ENCODE data around the gene RSPH10B.
"Not testable (repeated sequence)": the region's sequence is repeated elsewhere in the genome, so short reads cannot be mapped to it uniquely, and the experiment has no call there.

RSPH10B gene

DNA sequence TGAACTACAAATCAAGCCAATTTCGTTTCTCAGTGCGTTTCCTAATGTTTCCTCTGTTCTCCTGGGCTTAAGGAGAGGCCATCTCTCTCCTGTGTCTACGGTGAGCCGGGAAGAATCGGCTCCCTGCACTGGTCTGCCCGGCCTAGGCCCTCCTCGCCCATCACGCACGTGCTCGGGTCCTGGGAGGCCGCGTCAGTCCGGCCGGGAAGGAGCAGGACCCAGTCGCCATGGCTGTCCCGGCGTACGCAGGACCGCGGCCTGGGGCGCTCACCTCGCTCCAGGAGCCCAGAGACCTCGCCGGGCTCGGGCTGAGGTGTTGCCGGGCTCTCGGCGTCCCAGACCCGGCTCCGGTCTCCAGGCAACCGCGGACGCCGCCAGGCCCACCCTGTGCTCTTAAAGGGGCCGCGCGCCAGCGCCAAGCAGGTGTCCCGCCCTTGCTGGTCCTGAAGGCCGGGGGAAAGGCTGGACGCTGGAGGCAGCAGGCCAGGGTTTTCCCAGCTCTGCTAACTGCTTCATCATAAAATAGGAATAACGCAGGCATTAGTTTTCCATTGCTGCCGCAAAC, at the start of gene RSPH10B:
RSPH10B (minus strand) TSS at position 343 of the 565 bp plus-strand sequence. CDS start 3,573 bp downstream, outside the sequence.
- DNase-seq (ENCODE audit: low spot score), result not testable (repeated sequence)

- DNase-seq (ENCODE audit: low spot score), result no peak
Observed at GRCh38 chr7:6016653-6016966, 46.1 kb upstream of the RSPH10B start.

DNA sequence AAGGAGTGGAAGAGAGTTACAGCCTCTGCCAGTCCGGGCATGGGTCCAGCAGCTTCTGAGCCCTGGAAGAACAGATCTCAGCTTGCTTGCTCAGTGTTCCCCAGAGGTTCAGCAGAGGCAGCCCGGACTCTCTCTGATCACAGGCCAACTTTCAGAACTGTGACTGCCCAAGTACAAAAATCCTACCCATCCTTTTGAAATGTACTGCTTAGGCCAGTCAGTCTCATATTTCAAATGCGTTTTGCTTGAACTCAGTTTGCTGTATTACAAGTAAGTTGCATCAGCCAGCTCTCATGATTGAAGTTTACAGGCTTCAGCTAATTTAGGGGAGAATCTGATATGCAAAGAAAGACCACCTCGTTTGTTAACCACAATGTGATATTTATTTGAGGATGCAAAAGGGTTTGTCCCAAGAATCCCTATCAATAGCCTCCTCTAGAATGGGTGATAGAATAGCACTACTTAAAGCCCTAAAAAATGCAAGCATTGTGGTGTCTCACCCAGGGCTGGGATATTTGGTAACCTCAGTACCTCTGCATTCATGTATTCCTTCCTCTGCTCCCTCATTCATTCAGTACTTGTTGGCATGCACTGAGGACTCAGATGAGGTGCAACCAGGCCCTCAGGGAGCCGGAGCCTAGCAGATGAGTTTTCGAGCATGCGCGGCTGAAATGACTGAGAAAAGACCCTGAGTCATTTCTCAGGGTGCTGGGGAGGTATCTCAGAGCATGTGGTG, 45.6 kb upstream of the RSPH10B start:
- peak; percentile 72 for DNase-seq (ENCODE audit: low spot score)

- no peak for DNase-seq (ENCODE audit: low spot score)
Observed at GRCh38 chr7:6012355-6013104, 42.0 kb upstream of the RSPH10B start.

DNA sequence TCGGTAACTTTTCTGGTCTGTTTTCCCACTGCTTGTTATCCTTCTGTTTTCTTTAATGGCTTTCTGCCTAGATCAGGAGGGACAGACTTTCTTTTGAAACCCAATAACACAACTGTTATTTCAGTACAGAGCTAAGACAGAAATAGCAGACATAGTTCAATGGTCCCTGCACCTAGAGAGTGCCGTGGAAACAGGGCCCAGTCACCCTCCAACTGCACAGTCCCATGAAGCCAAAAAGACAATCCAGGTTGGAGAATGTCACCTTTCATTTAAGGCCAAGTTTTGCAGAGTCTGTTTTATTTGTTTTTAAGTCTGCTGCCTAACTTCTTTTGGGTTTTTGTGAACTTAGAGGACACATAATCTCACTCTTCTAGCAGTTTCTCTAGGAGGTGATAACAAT, 41.1 kb upstream of the RSPH10B start:
- DNase-seq (ENCODE audit: low spot score), result no peak

DNA sequence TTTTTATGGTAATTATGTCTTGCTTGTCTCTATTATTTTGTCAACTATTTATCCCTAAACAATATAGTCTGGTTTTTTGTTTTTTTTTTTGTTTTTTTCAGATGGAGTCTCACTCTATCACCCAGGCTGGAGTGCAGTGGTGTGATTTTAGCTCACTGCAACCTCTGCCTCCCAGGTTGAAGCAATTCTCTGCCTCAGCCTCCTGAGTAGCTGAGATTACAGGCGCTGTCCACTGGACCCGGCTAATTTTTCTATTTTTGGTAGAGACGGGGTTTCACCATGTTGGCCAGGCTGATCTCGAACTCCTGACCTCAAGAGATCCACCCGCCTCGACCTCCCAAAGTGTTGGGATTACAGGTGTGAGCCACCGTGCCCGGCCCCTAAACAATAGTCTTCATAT, 39.9 kb upstream of the RSPH10B start:
- DNase-seq (ENCODE audit: low spot score), result not testable (repeated sequence)

GRCh38 chr7:6008668-6009611, 38.5 kb upstream of the RSPH10B start, which contains the start of the genes AIMP2 and PMS2:
Gene AIMP2, plus strand, starts transcription at chr7:6009272. Its CDS starts 92 bp downstream, at chr7:6009364.
Gene PMS2, minus strand, starts transcription at chr7:6009049. Its CDS starts 30 bp downstream, at chr7:6009019.
- peak; percentile 98 for DNase-seq (ENCODE audit: low spot score)

- DNase-seq (ENCODE audit: low spot score), result not testable (repeated sequence)
Observed at GRCh38 chr7:6007835-6008590, 37.5 kb upstream of the RSPH10B start.

DNA sequence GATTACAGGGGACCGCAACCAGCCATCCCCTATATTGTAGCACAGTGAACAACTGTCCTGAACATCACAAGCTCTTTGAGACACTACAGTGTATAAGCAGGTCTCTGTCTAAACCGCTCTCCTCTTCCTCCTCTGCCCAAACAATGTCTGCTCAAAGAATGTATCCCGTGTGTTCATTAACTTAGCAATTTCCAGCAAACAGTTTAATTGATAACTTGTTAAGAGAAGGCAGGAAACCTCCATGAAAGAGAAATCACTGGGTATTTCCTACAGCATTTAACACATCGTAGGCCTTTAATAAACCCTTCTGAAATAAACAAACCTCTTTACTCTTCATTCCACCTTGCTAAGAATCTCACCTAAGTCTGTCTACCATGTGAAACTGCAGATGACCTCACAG, 36.9 kb upstream of the RSPH10B start:
- DNase-seq (ENCODE audit: low spot score), result no peak

GRCh38 chr7:5997210-5997808, 26.8 kb upstream of the RSPH10B start:
- DNase-seq (ENCODE audit: low spot score), result peak; percentile 62

DNA sequence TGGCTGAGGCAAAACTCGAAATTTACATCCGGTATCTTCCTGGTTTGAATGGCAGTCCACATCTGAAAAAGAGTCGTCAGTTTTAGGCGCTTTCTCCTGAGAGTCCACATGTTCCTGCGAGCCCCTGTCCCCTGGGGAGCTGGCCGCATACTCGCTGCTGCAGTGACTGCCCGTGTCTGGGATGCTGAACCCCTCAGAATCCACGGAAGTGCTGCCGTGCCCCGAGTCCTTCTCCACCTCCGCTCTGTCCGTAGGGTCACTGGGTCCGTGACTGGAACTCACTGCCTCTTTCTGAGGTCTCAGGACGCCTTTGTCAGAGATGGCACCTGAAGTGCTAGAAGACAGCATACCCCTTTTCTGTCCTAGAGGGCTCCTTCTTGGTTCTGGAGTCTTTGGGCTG, 16.6 kb upstream of the RSPH10B start:
- not testable (repeated sequence) for DNase-seq (ENCODE audit: low spot score)

DNA sequence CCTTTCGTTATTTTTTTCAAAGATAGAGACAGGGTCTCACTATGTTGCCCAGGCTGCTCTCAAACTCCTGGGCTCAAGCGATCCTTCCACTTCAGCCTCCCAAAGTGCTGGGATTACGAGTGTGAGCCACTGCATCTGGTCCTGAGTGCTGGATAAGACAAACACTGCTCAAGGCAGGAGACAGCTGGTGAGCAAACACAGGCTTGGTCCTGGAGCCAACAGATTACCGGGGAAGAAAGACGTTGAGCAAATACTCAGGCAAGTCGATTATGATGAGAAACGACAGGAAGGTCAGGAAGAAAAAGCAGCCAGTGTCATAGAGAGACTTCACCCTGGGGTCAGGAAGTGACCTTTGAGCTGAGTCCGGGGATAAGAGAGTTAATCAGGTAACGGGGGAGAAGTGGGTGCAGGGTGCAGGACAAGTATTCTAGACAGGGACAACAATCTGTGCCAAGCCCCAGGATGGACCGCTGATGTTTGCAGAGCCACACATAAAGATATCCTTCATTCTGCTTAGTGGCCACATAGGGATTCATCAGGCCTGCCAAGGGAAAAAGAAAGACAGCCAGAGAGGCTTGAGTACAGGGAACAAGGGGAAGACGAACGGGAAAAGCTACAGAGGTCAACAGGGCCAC, 9.3 kb upstream of the RSPH10B start:
- not testable (repeated sequence) for DNase-seq (ENCODE audit: low spot score)

DNA sequence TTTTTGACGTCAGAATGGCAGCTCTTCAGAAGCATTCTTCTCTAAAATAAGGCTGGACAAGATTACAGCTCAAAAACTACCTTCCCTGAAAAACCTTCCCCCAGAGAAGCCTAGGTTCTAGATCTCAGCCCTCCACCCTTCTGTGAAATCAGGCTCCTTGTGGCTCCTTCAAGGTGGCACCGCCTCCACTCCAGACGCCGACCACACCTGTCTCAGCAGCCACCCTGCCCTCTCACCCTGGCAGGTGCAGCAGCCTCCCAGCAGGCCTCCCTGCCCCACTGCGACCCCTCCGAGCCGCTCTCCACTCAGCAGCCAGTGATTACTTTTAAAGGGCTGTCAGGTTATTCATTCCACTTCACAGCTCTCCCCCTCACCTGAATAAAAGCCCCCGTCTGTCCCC, 3.1 kb upstream of the RSPH10B start:
- DNase-seq (ENCODE audit: low spot score), result not testable (repeated sequence)

DNA sequence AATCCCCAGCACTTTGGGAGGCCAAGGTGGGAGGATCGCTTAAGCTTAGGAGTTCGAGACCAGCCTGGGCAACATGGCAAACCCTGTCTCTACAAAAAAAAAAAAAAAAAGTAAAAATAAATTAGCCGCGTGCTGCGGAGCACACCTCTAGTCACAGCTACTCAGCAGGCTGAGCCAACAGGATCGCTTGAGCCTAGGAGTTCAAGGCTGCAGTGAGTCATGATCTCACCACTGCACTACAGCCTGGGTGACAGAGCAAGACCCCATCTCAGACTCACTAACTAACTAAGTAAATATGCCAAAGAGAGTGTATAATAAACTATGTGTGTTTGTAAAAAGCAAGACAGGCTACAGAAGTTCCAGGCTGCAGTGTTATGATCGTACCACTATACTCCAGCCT, 6.7 kb downstream of the RSPH10B start:
- DNase-seq (ENCODE audit: low spot score), result not testable (repeated sequence)

DNA sequence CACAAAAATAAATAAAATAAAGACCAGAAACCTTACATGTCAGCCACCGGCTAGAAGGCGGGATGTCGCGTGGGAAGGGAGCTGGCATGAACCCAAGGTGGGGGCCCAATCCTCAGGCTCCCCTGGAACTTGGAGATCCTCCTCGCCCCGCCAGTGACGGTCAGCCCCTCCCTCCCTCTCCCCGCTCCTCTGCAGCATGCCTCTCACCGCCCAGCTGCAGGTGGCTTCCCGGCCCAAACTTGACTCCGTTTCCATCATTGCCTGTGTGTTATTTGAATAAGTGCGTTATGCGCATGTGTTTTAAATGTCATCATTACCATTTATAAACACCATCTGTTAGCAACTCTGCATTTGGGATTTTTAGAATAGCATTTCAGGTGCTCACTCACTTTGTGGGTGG, 7.3 kb downstream of the RSPH10B start:
- not testable (repeated sequence) for DNase-seq (ENCODE audit: low spot score)

DNA sequence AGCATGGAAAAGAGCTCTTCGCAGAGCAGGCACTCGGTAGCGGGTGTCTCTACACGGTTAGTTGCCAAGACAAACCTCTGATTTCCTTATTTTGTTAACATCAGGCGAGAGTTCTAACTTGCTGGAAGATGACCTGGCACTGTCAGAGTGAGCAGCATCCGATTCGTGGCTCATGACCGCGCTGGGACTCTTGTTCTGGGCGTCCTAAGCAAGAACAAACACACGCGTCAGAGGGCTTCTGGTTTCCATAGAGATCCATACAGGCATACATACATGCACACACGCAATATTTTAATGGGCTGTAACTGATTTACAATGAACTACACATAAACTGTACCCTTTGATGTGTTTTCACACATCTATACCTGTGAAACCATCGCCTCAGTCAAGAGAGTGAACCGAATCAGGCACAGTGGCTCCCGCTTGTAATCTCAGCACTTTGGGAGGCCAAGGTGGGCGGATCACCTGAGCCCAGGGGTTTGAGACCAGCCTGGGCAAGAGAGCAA, 35.5 kb downstream of the RSPH10B start:
- DNase-seq (ENCODE audit: low spot score), result not testable (repeated sequence)

DNA sequence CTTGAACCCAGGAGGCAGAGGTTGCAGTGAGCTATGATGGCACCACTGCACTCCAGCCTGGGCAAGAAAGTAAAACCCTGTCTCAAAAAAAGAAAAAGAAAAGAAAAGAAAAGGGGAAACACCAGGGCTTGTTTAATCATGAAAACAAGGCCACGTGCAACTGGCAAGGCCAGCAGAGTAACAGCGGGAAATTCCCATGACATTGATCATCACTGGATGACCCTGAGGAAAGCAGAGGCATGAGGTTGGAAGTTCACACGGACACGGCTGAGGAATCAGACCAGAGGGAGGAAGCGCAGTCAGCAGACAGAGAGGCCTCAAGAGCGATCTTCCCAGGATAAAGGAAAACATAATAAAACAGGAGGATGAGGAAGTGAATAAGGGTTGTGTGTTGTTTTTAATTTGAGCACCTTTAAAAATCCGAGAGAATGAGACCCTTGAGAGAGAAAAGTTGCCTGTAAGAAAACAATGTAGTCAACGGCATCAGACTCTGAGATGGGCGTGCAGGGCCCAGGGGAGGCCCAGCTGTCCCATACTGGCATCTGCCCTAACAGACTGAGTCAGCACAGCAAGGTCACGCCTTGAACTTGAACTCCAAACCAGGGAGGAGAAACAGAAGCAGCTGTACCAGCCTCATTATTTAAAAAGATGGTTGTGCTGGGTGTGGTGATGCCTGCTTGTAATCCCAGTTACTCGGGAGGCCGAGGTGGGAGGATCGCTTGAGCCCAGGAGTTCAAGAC, 38.4 kb downstream of the RSPH10B start:
- not testable (repeated sequence) for DNase-seq (ENCODE audit: low spot score)

GRCh38 chr7:5931250-5931649, 39.2 kb downstream of the RSPH10B start:
- DNase-seq (ENCODE audit: low spot score), result peak; percentile 9

GRCh38 chr7:5930290-5930689, 40.2 kb downstream of the RSPH10B start:
- DNase-seq (ENCODE audit: low spot score), result not testable (repeated sequence)

All from D341Med (cell line).